B cell (primary cell): ENCODE measurements around the gene ZNF787.

Experiments
- CTCF ChIP-seq: fragments of 200-600 bp; IDR thresholded peaks from one replicate; pipeline ENCODE4 v1.8.0; 2022; ENCODE audit warnings: antibody characterized with exemption, mild to moderate bottlenecking
- EZH2 ChIP-seq: IDR thresholded peaks from 2 replicates; pipeline ENCODE4 v1.6.1; 2012; ENCODE audit warnings: borderline replicate concordance, low read depth, mild to moderate bottlenecking, moderate library complexity, low read length; ENCODE audit not compliant: insufficient read depth, poor library complexity, severe bottlenecking

- TF ChIP-seq CTCF: no peak
- no peak for TF ChIP-seq EZH2
Measured at GRCh38 chr19:56110515-56111448, 10.3 kb downstream of the ZNF787 start.
